Small intestine (tissue), 7 donors: ENCODE measurements around the gene VDR. TPM values are rescaled to one million over a fixed set of nuclear protein-coding genes. Genes with fewer than 3 reads are reported as not detected.

Experiments
- DNase-seq, 2 donors: peaks; one replicate each; pipeline versions ENCODE4 v3.0.0 to v3.0.0-alpha.2; 2013
- FAIRE-seq: peaks from 2 replicates; lab custom pipeline; 2012; peaks lifted over from hg19 to GRCh38; lab: Jason Lieb, UNC
- H3K27ac ChIP-seq, 3 donors: one replicate each; pipeline ENCODE4 v1.5.1; 2013; ENCODE audit warnings: low read length in 2 of 3, mild to moderate bottlenecking in 2 of 3, control low read depth in 1 of 3, inconsistent platforms in 1 of 3, low read depth in 1 of 3, moderate library complexity in 1 of 3
- H3K27me3 ChIP-seq, 3 donors: one replicate each; pipeline ENCODE4 v1.6.1; 2013; ENCODE audit warnings: low read length in 3 of 3, inconsistent platforms in 1 of 3; ENCODE audit not compliant: control insufficient read depth in 3 of 3, insufficient read depth in 3 of 3
- H3K36me3 ChIP-seq, 3 donors: one replicate each; pipeline ENCODE4 v1.6.1; 2013; ENCODE audit warnings: low read length in 3 of 3, inconsistent platforms in 1 of 3, low read depth in 1 of 3, mild to moderate bottlenecking in 1 of 3, moderate library complexity in 1 of 3; ENCODE audit not compliant: control insufficient read depth in 3 of 3, insufficient read depth in 2 of 3
- H3K4me1 ChIP-seq, 3 donors: one replicate each; pipeline ENCODE4 v1.6.1; 2013; ENCODE audit warnings: low read length in 2 of 3, inconsistent platforms in 1 of 3, low read depth in 1 of 3, mild to moderate bottlenecking in 1 of 3, moderate library complexity in 1 of 3; ENCODE audit not compliant: control insufficient read depth in 3 of 3, insufficient read depth in 2 of 3
- H3K4me3 ChIP-seq, 3 donors: one replicate each; pipeline ENCODE4 v1.5.1; 2013; ENCODE audit warnings: low read length in 3 of 3, control low read depth in 1 of 3, inconsistent platforms in 1 of 3, low read depth in 1 of 3, mild to moderate bottlenecking in 1 of 3, moderate library complexity in 1 of 3
- H3K9me3 ChIP-seq, 2 donors: one replicate each; pipeline ENCODE4 v1.6.1; 2013; ENCODE audit warnings: low read depth in 1 of 2, low read length in 1 of 2; ENCODE audit not compliant: control insufficient read depth in 2 of 2, insufficient read depth in 1 of 2
- WGBS, 3 donors: extraction: QIAGEN DNeasy Blood & Tissue Kit; methylation state at CpG; one replicate each; pipeline ENCODE4 v1.1.7; 2013; 5-methylcytosine and 5-hydroxymethylcytosine counted together
- polyA plus RNA-seq, 4 donors: library from polyadenylated mRNA; stranded (reverse) in 3 of 4; unstranded in 1 of 4; fragments of 200-250 nt in 3 of 4; fragments of 120-200 nt in 1 of 4; gene quantifications; one replicate each; pipeline versions ENCODE4 v1.2.1 to v1.2.3, GENCODE V29; 2013
- donor health status: healthy with polysubstance abuse.
- donor health status: control.
- donor health status: control.
- donor health status: Bipolar disorder and iron deficiency.
- donor health status: healthy.

VDR gene
- polyA plus RNA-seq, 4 donors, result 16.6 to 61.0 (median 41.9) TPM

GRCh38 chr12:47821346-47821706 is 83.5 kb downstream of the VDR start:
- H3K4me3 ChIP-seq, result no peak overlapping the region
- no peaks in the 10 kb centered on the region for H3K27me3 ChIP-seq
- DNase-seq (no peak), FAIRE-seq (no peak)
- 86 to 90% (median 89%) methylated on average over 4 of the region's 4 CpGs for WGBS, 3 donors
- peak overlapping the region in 2 of 3 donors; percentile 92 to 93 for H3K27ac ChIP-seq
- peaks cover 0 to 10% (median 0%) of the 10 kb centered on the region in 3 donors for H3K36me3 ChIP-seq
- no peaks in the 10 kb centered on the region for H3K9me3 ChIP-seq
- H3K4me1 ChIP-seq, result peaks cover 0 to 57% (median 31%) of the 10 kb centered on the region in 3 donors

- 28 to 53% (median 39%) methylated on average over 17 of the region's 17 CpGs for WGBS, 3 donors
- Histone ChIP-seq H3K36me3 (peaks cover 0 to 10% (median 0%) of the 10 kb centered on the region in 3 donors), H3K27me3 (no peaks in the 10 kb centered on the region), H3K9me3 (no peaks in the 10 kb centered on the region), H3K4me1 (peaks cover 0 to 57% (median 31%) of the 10 kb centered on the region in 3 donors), H3K27ac (peak overlapping the region in 2 of 3 donors; percentile 92 to 93), H3K4me3 (peak overlapping the region in 1 of 3 donors; percentile 80)
- DNase-seq (peak; percentile 58 to 82), FAIRE-seq (no peak)
These were observed 84.0 kb downstream of the VDR start for GRCh38 chr12:47820631-47821345.

DNA sequence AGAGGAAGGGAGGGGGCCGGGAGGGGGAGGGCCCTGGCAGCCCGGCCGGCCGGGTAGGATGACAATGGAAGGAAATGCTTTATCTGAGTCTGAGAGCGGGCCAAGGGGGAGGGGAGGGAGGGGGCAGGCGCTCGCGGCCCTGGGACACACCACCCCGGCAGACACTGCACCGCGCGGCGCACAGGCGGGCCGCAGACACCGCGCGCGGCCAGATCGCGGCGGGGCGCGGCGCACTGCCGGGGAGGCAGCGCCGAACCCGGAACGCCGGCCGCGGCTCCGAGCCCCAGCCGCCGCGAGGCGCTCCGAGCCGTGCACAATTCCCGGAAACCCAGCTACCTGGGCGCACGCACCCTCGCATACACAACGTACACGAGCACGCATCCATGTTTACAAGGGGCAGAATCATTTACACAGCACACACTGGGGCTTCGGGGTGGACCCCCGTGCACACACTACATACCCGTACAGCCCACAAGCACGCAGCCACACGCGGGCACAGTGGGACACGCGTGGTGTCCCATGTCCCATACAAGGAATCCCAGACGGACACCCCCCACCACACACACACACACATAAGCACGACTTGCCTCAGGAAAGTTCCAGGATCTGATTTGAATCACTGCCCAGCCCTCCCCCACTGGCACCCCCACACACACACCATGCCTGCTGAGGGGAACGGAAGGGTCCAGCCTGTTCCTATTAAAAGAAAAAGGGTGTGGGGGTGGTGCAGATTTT is 84.7 kb downstream of the VDR start, which contains the start of gene HDAC7:
TSS of gene HDAC7 (minus strand) at position 8 of the 735 bp plus-strand sequence. CDS start 118 bp downstream, outside the sequence.
- Histone ChIP-seq H3K4me1 (peaks cover 0 to 51% (median 28%) of the 10 kb centered on the region in 3 donors), H3K36me3 (peaks cover 0 to 10% (median 0%) of the 10 kb centered on the region in 3 donors), H3K27me3 (no peaks in the 10 kb centered on the region), H3K9me3 (no peaks in the 10 kb centered on the region), H3K27ac (peak within 1 kb of the TSS; percentile 75 to 93 (median 92)), H3K4me3 (peak within 1 kb of the TSS; percentile 71 to 80 (median 76))
- no peak for FAIRE-seq
- 0 to 1% (median 0%) methylated on average over 43 to 58 of the region's 58 CpGs for WGBS, 3 donors
- peak; percentile 59 to 90 for DNase-seq

DNA sequence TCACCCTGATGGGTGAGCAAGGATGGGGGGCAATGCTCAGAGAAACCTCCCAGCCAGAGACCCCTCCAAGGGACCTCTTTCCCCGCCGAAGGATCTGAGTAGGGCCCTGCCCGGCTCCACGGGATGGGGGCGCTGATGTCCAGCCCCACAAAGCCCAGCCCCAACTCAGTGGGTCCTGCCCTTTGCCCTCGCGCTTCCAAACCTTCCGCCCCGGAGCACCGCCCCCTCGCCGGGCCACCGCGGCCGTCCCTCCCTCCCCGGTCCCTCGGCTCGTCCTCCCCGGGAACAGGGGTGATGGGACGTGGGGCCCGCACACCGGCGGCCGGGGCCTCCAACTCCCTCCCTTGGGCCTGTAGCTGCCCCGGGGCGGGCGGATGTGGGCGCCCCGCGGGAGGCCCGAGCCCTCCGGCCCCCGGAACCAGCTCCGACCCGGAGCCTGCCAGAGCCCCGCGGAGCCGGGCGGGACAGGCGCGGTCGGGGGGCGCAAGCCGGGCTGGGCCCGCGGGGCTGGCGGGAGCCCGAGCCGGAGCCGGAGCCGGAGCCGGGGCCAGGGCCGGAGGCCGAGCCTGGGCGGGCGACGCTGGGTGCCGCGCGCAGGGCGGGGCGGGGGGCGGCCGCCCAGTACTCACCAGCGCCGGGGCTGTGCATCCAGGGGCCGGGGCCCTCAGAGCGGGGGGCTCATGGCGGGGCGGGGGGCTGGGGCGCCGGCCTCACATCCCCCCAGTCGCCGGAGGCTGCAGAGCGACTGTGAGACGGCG is 85.5 kb downstream of the VDR start:
- WGBS, 3 donors, result 1 to 2% (median 2%) methylated on average over 35 to 77 of the region's 77 CpGs
- DNase-seq, result peak; percentile 35 to 76
- Histone ChIP-seq H3K4me3 (peak overlapping the region; percentile 71 to 80 (median 76)), H3K4me1 (peaks cover 0 to 51% (median 33%) of the 10 kb centered on the region in 3 donors), H3K9me3 (no peaks in the 10 kb centered on the region), H3K36me3 (peaks cover 0 to 12% (median 0%) of the 10 kb centered on the region in 3 donors), H3K27me3 (no peaks in the 10 kb centered on the region), H3K27ac (peak overlapping the region; percentile 75 to 93 (median 92))
- no peak for FAIRE-seq

DNA sequence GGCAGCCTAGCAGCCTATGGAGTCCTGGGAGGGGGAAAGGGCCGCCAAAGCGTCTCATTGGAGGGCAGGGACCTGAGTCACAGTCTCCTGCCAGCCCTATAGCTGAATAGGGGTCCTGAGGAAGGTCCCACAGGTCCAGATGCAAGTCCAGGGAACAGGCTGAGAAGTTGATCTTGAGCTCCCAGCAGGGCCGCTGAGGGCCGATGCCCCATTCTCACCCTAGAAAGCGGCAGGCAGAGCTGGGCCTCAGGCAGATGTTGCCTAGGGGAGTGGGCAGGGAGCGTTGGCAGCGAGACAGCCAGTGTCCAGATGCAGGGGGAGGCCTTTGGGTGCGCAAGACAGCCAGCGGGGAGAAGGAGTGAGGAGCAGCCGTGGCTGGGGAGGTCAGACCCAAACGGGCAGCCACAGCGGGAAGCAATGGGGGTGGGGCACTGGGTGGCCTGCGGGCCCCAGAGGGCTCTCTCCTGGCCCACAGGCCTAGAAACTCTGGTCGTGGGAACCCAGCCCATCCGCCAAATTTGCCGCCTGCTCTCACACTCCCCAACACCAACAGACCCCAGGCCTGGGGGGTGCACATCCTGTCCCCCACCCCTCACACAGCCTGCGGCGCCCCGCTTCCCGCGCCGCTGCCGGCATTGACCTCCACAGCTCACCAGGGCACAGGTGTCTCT is 86.2 kb downstream of the VDR start:
- peak in 1 of 2 donors; percentile 40 for DNase-seq
- Histone ChIP-seq H3K36me3 (peaks cover 0 to 19% (median 0%) of the 10 kb centered on the region in 3 donors), H3K9me3 (no peaks in the 10 kb centered on the region), H3K27ac (peak overlapping the region; percentile 68 to 93 (median 75)), H3K4me1 (peaks cover 0 to 55% (median 38%) of the 10 kb centered on the region in 3 donors), H3K4me3 (peak overlapping the region; percentile 71 to 80 (median 76)), H3K27me3 (no peaks in the 10 kb centered on the region)
- no peak for FAIRE-seq
- 23 to 59% (median 52%) methylated on average over 22 to 23 of the region's 23 CpGs for WGBS, 3 donors

- Histone ChIP-seq H3K4me3 (peak overlapping the region in 2 of 3 donors; percentile 43 to 80), H3K27ac (peak overlapping the region; percentile 68 to 93 (median 75)), H3K36me3 (peaks cover 0 to 21% (median 0%) of the 10 kb centered on the region in 3 donors), H3K27me3 (no peaks in the 10 kb centered on the region), H3K9me3 (no peaks in the 10 kb centered on the region), H3K4me1 (peaks cover 0 to 61% (median 41%) of the 10 kb centered on the region in 3 donors)
- FAIRE-seq (no peak), DNase-seq (no peak)
- 41 to 83% (median 58%) methylated on average over 3 of the region's 3 CpGs for WGBS, 3 donors
These were observed 86.8 kb downstream of the VDR start for GRCh38 chr12:47818007-47818376.

DNA sequence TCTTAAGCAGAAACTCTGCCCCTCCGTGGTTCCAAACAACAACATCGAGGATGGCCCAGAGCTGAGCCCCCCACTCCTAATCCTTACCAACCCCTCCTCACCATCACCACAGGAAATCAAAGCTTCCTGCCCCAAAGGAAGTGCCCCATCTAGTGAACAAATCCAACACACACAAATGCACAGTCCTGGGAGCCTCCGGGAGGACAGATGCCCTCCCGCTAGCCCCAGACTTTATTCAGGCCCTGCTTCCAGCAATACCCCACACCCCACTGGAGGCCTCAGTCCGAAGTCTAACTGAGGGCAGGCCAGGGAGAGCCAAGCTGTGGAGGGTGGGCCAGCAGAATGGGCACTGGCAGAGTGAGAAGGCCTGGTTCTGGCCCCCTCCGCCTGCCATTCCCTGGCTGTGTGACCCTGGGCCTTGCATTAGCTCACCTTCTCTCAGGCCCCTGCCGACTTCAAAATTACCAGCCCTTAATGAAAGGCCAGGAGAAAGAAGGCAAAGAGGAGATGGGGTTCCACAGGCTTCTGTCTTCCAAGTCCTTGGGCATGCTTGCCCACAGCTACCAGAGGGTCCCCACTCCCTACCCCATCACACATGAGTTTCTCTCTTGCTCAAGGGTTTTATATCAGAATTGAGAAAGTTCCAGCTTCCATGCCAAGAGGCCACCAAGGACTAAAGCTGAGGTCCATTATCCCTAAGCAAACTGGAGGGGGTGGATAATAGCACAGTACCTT is 87.4 kb downstream of the VDR start:
- H3K4me1 ChIP-seq, result peaks cover 0 to 61% (median 41%) of the 10 kb centered on the region in 3 donors
- no peaks in the 10 kb centered on the region for H3K9me3 ChIP-seq
- peak in 1 of 2 donors; percentile 47 for DNase-seq
- 31 to 59% (median 51%) methylated on average over 7 of the region's 7 CpGs for WGBS, 3 donors
- peak overlapping the region in 1 of 3 donors; percentile 3 for H3K4me3 ChIP-seq
- FAIRE-seq, result no peak
- peaks cover 0 to 21% (median 0%) of the 10 kb centered on the region in 3 donors for H3K36me3 ChIP-seq
- peak overlapping the region; percentile 29 to 93 (median 46) for H3K27ac ChIP-seq
- no peaks in the 10 kb centered on the region for H3K27me3 ChIP-seq
